NCI-H2227 (cell line): Measurements from ENCODE around the gene CHKA.

ENCODE experiments used
- DNase-seq: peaks from one replicate; lab custom pipeline; 2025; ENCODE audit not compliant: unreplicated experiment; lab: John Stamatoyannopoulos, UW

CHKA gene

GRCh38 chr11:68048681-68049508 is 72.3 kb downstream of the CHKA start:
- DNase-seq: no peak

- no peak for DNase-seq
Observed at GRCh38 chr11:68047437-68048290, 73.5 kb downstream of the CHKA start.

GRCh38 chr11:68044898-68045351 is 76.3 kb downstream of the CHKA start:
- DNase-seq: no peak

GRCh38 chr11:68044145-68044813 is 76.9 kb downstream of the CHKA start:
- DNase-seq: no peak

GRCh38 chr11:68043349-68044144 is 77.6 kb downstream of the CHKA start:
- DNase-seq: no peak

- no peak for DNase-seq
Observed at GRCh38 chr11:68043029-68043348, 78.2 kb downstream of the CHKA start.

- no peak for DNase-seq
Observed at GRCh38 chr11:68042219-68043028, 78.8 kb downstream of the CHKA start.

- DNase-seq: no peak
Observed at GRCh38 chr11:68041617-68042218, 79.5 kb downstream of the CHKA start.

- DNase-seq: no peak
Observed at GRCh38 chr11:68040957-68041591, 80.1 kb downstream of the CHKA start.

GRCh38 chr11:68040101-68040956 is 80.9 kb downstream of the CHKA start:
- peak; percentile 29 for DNase-seq

GRCh38 chr11:68039526-68040086 is 81.6 kb downstream of the CHKA start:
- no peak for DNase-seq

- DNase-seq: no peak
Observed at GRCh38 chr11:68038718-68039525, 82.3 kb downstream of the CHKA start, which contains the start of gene TCIRG1. Gene TCIRG1 (plus strand): TSS chr11:68039025. CDS start chr11:68041272, 2,247 bp downstream.

- DNase-seq: no peak
Observed at GRCh38 chr11:68038226-68038717, 82.9 kb downstream of the CHKA start.

GRCh38 chr11:68037411-68038225 is 83.6 kb downstream of the CHKA start:
- DNase-seq: no peak

- no peak for DNase-seq
Observed at GRCh38 chr11:68036717-68037239, 84.4 kb downstream of the CHKA start.
